H1 (cell line): Measurements from ENCODE around the gene SLC6A19. TPM values are rescaled to one million over a fixed set of nuclear protein-coding genes. Genes with fewer than 3 reads are reported as not detected.
A peak's percentile ranks its signal among the peaks of the same experiment; 100 is the strongest.

Experiments
- CTCF ChIA-PET: fragments of 300-600 bp; sonication (Branson Sonifier 250); formaldehyde crosslinking; loops from one replicate; lab custom pipeline; 2021; ENCODE audit not compliant: partially characterized antibody; lab: Charles Lee
- POLR2A ChIA-PET: fragments of 300-600 bp; sonication (Branson Sonifier 250); formaldehyde crosslinking; loops from one replicate; lab custom pipeline; 2021; ENCODE audit warnings: inconsistent platforms; ENCODE audit not compliant: partially characterized antibody; lab: Charles Lee
- DNase-seq, 2 experiments: peaks; one replicate each; pipeline versions ENCODE4 v3.0.0 to v3.0.0-alpha.2; 2010 to 2022; ENCODE audit warnings: low spot score in 2 of 2, low read depth in 1 of 2, mixed read lengths in 1 of 2
- FAIRE-seq: peaks from 2 replicates; lab custom pipeline; 2011; peaks lifted over from hg19 to GRCh38; lab: Jason Lieb, UNC
- H2AFZ ChIP-seq: 2 replicates; pipeline ENCODE4 v1.8.1; 2012; ENCODE audit warnings: low read length, inconsistent platforms
- H2AK5ac ChIP-seq: 2 replicates; pipeline ENCODE4 v1.6.1; 2013; ENCODE audit warnings: low read depth, low read length
- H2BK120ac ChIP-seq: replicated peaks from 2 replicates; pipeline ENCODE3; 2013; ENCODE audit warnings: low read depth, low read length, inconsistent platforms
- H2BK12ac ChIP-seq: 2 replicates; pipeline ENCODE4 v1.6.1; 2013; ENCODE audit warnings: low read depth, low read length
- H2BK15ac ChIP-seq: 2 replicates; pipeline ENCODE4 v1.6.1; 2013; ENCODE audit warnings: low read length
- H2BK20ac ChIP-seq: 2 replicates; pipeline ENCODE4 v1.6.1; 2013; ENCODE audit warnings: low read length
- H2BK5ac ChIP-seq: 2 replicates; pipeline ENCODE4 v1.6.1; 2013; ENCODE audit warnings: low read depth, low read length
- H3K14ac ChIP-seq: 2 replicates; pipeline ENCODE4 v1.6.1; 2013; ENCODE audit warnings: inconsistent platforms; ENCODE audit not compliant: insufficient read length
- H3K18ac ChIP-seq: 2 replicates; pipeline ENCODE4 v1.6.1; 2013; ENCODE audit warnings: low read length; ENCODE audit errors: extremely low read depth
- H3K23ac ChIP-seq: 2 replicates; pipeline ENCODE4 v1.6.1; 2013; ENCODE audit warnings: inconsistent platforms; ENCODE audit not compliant: insufficient read length
- H3K23me2 ChIP-seq: 2 replicates; pipeline ENCODE4 v1.6.1; 2013; ENCODE audit warnings: low read depth, low read length
- H3K27ac ChIP-seq: 2 replicates; pipeline ENCODE4 v1.6.1; 2011; ENCODE audit warnings: low read depth, low read length, inconsistent platforms
- H3K27me3 ChIP-seq, 4 experiments: replicated peaks in 1 of 4; 1 replicate in 1 of 4; 2 replicates in 3 of 4; pipeline versions ENCODE4 v1.6.1 to v1.8.1; 2011 to 2013; ENCODE audit warnings: low read length in 3 of 4, mild to moderate bottlenecking in 3 of 4, inconsistent platforms in 2 of 4, mixed read lengths in 2 of 4, moderate library complexity in 1 of 4; ENCODE audit not compliant: control insufficient read depth in 3 of 4, insufficient read depth in 3 of 4; ENCODE audit errors: extremely low read depth in 1 of 4
- H3K36me3 ChIP-seq, 4 experiments: 2 replicates each; pipeline versions ENCODE4 v1.6.1 to v1.8.1; 2011 to 2013; ENCODE audit warnings: mild to moderate bottlenecking in 4 of 4, low read length in 3 of 4, moderate library complexity in 2 of 4, control low read depth in 1 of 4, inconsistent platforms in 1 of 4; ENCODE audit not compliant: insufficient read depth in 4 of 4, control insufficient read depth in 2 of 4
- H3K4ac ChIP-seq: replicated peaks from 2 replicates; pipeline ENCODE3; 2013; ENCODE audit warnings: low read length, low read depth, mixed read lengths, inconsistent platforms; ENCODE audit not compliant: insufficient read length
- H3K4me1 ChIP-seq, 4 experiments: replicated peaks in 1 of 4; 1 replicate in 1 of 4; 2 replicates in 3 of 4; pipeline versions ENCODE4 v1.6.1 to v1.8.1; 2011 to 2013; ENCODE audit warnings: low read length in 3 of 4, inconsistent platforms in 2 of 4, mixed read lengths in 1 of 4; ENCODE audit not compliant: insufficient read depth in 4 of 4, control insufficient read depth in 3 of 4
- H3K4me2 ChIP-seq, 2 experiments: 2 replicates each; pipeline versions ENCODE4 v1.6.1 to v1.8.1; 2011 to 2013; ENCODE audit warnings: low read depth in 2 of 2, low read length in 2 of 2, control low read depth in 1 of 2, inconsistent platforms in 1 of 2, mild to moderate bottlenecking in 1 of 2; ENCODE audit not compliant: insufficient read depth in 1 of 2
- H3K4me3 ChIP-seq, 4 experiments: fragments of 200-600, 300-600 bp in 1 of 4; sonication (generic), shearing (Covaris generic), sonication (Bioruptor Twin) in 1 of 4; 2 replicates each; pipeline versions ENCODE4 v1.5.1 to v1.8.1; 2011 to 2016; ENCODE audit warnings: low read length in 4 of 4, low read depth in 3 of 4, control low read depth in 2 of 4, inconsistent platforms in 2 of 4, mild to moderate bottlenecking in 2 of 4, mixed read lengths in 1 of 4, moderate library complexity in 1 of 4; ENCODE audit not compliant: insufficient read depth in 2 of 4; ENCODE audit errors: extremely low read depth in 1 of 4
- H3K56ac ChIP-seq: replicated peaks from 2 replicates; pipeline ENCODE3; 2013; ENCODE audit warnings: low read depth, mild to moderate bottlenecking, mixed read lengths, low read length, inconsistent platforms; ENCODE audit not compliant: insufficient read length
- H3K79me1 ChIP-seq: 2 replicates; pipeline ENCODE4 v1.6.1; 2013; ENCODE audit warnings: low read depth, low read length, control low read depth
- H3K79me2 ChIP-seq, 2 experiments: 2 replicates each; pipeline versions ENCODE4 v1.6.1 to v1.8.1; 2012 to 2013; ENCODE audit warnings: low read length in 2 of 2, mild to moderate bottlenecking in 2 of 2, inconsistent platforms in 1 of 2; ENCODE audit not compliant: insufficient read depth in 2 of 2, control insufficient read depth in 1 of 2
- H3K9ac ChIP-seq, 4 experiments: replicated peaks in 1 of 4; 1 replicate in 1 of 4; 2 replicates in 3 of 4; pipeline versions ENCODE4 v1.6.1 to v1.8.1; 2011 to 2013; ENCODE audit warnings: low read depth in 3 of 4, low read length in 3 of 4, control low read depth in 2 of 4, mild to moderate bottlenecking in 2 of 4, moderate library complexity in 2 of 4, inconsistent platforms in 1 of 4; ENCODE audit errors: extremely low read depth in 1 of 4
- H3K9me3 ChIP-seq, 2 experiments: 2 replicates each; pipeline versions ENCODE4 v1.6.1 to v1.8.1; 2012 to 2013; ENCODE audit warnings: mild to moderate bottlenecking in 2 of 2, moderate library complexity in 2 of 2, control low read depth in 1 of 2, inconsistent platforms in 1 of 2, low read depth in 1 of 2, low read length in 1 of 2, mixed read lengths in 1 of 2; ENCODE audit not compliant: insufficient read depth in 2 of 2
- H4K20me1 ChIP-seq, 2 experiments: replicated peaks in 1 of 2; 2 replicates each; pipeline versions ENCODE3 to v1.8.1; 2011 to 2013; ENCODE audit warnings: inconsistent platforms in 2 of 2, low read length in 2 of 2, mild to moderate bottlenecking in 1 of 2; ENCODE audit not compliant: insufficient read depth in 2 of 2, control insufficient read depth in 1 of 2
- H4K5ac ChIP-seq: 2 replicates; pipeline ENCODE4 v1.6.1; 2013; ENCODE audit warnings: low read length, low read depth, mixed read lengths, inconsistent platforms; ENCODE audit not compliant: insufficient read length
- H4K8ac ChIP-seq: 2 replicates; pipeline ENCODE4 v1.8.0; 2013; ENCODE audit warnings: mild to moderate bottlenecking, moderate library complexity, low read length, inconsistent platforms; ENCODE audit not compliant: insufficient read depth; ENCODE audit errors: extremely low read depth
- H4K91ac ChIP-seq: replicated peaks from 2 replicates; pipeline ENCODE3; 2013; ENCODE audit warnings: low read length, mixed read lengths, inconsistent platforms; ENCODE audit not compliant: insufficient read length
- ATF2 ChIP-seq: IDR thresholded peaks from 2 replicates; pipeline ENCODE4 v1.6.1; 2012; ENCODE audit warnings: low read length, inconsistent platforms
- HDAC2 ChIP-seq, 2 experiments: fragments of 300-600 bp in 1 of 2; sonication (generic) in 1 of 2; IDR thresholded peaks; 2 replicates each; pipeline ENCODE4 v1.6.1; 2011 to 2012; ENCODE audit warnings: low read depth in 2 of 2, low read length in 2 of 2, mild to moderate bottlenecking in 2 of 2, moderate library complexity in 2 of 2, borderline replicate concordance in 1 of 2, inconsistent platforms in 1 of 2
- KDM1A ChIP-seq: fragments of 200-600, 300-600 bp; sonication (generic); IDR thresholded peaks from 2 replicates; pipeline ENCODE4 v1.7.1; 2016; ENCODE audit warnings: mild to moderate bottlenecking, low read length, borderline replicate concordance
- SIN3A ChIP-seq, 2 experiments: IDR thresholded peaks in 1 of 2; conservative IDR thresholded peaks in 1 of 2; 2 replicates each; pipeline ENCODE4 v1.6.1; 2011 to 2012; ENCODE audit warnings: low read length in 2 of 2, improper control_type of control experiment in 1 of 2, low read depth in 1 of 2, mild to moderate bottlenecking in 1 of 2
- SRF ChIP-seq: IDR thresholded peaks from 2 replicates; pipeline ENCODE4 v1.6.1; 2011; ENCODE audit warnings: mild to moderate bottlenecking, low read depth, low read length, moderate library complexity
- WGBS, 2 experiments: shearing (Covaris generic) in 1 of 2; methylation state at CpG; one replicate each; pipeline versions ENCODE4 v1.1.6 to v1.1.7; 2013 to 2015; ENCODE audit warnings: low lambda C conversion rate in 2 of 2, mixed read lengths in 2 of 2, inconsistent platforms in 1 of 2, low coverage in 1 of 2, missing lambda C conversion rate in 1 of 2; ENCODE audit not compliant: insufficient replicate concordance in 2 of 2, insufficient coverage in 1 of 2, insufficient read length in 1 of 2; ENCODE audit errors: extremely low coverage in 1 of 2, missing lambda C conversion rate in 1 of 2; 5-methylcytosine and 5-hydroxymethylcytosine counted together
- polyA plus RNA-seq, 7 experiments: library from polyadenylated mRNA; depleted of rRNA in 3 of 7; stranded (reverse) in 5 of 7; unstranded in 2 of 7; fragments of >200 nt in 5 of 7; fragments of 200-250 nt in 2 of 7; gene quantifications; 1 replicate in 5 of 7; 2 replicates in 1 of 7; 4 replicates in 1 of 7; pipeline versions ENCODE4 v1.2.1 to v1.2.3, GENCODE V29; 2011 to 2013; ENCODE audit warnings: missing spikeins in 2 of 7, mixed read lengths in 2 of 7
- total RNA-seq: library from RNA; stranded (reverse); fragmentation: NEBNext Ultra II Directional; extraction: Animal tissue kit (Norgen Biotek cat#: 25700); gene quantifications from 2 replicates; pipeline ENCODE4 v1.2.1, GENCODE V29; 2021

Gene SLC6A19
- total and polyA plus RNA-seq, 2 of the 8 experiments (the other 6 are each of a cell fraction or from before 2014, with no cell fraction given): 0.02 TPM; not detected in 1

GRCh38 chr5:1156754-1157460 is 44.5 kb upstream of the SLC6A19 start:
- no peak overlapping the region for H2BK12ac ChIP-seq
- no peak for DNase-seq
- peaks cover 2 to 9% of the 10 kb centered on the region in 2 experiments for H4K20me1 ChIP-seq
- no peaks in the 10 kb centered on the region for H3K79me1 ChIP-seq
- H2BK5ac ChIP-seq: no peak overlapping the region
- H3K4me3 ChIP-seq: peak overlapping the region in 1 of 4 experiments; percentile 56; a peak in 1 of 8 replicates
- FAIRE-seq: no peak
- H2BK20ac ChIP-seq: no peak overlapping the region
- 0 out of 2 replicates have a peak overlapping the region, but pooled peaks have one; percentile 8 for H2BK15ac ChIP-seq
- no peak overlapping the region for H4K5ac ChIP-seq
- peaks cover 3 to 10% of the 10 kb centered on the region in 2 experiments; a peak in 2 of 4 replicates for H3K9me3 ChIP-seq
- H3K18ac ChIP-seq: no peak overlapping the region
- H3K23me2 ChIP-seq: peaks cover 3% of the 10 kb centered on the region; the same call in 1 of the 2 replicates
- no peak overlapping the region for H3K27ac ChIP-seq
- POLR2A ChIA-PET: no interaction called here
- H3K27me3 ChIP-seq: peaks cover 15 to 38% (median 32%) of the 10 kb centered on the region in 4 experiments
- peaks cover 0 to 3% (median 0%) of the 10 kb centered on the region in 4 experiments; a peak in 2 of 7 replicates for H3K4me1 ChIP-seq
- H3K79me2 ChIP-seq: no peaks in the 10 kb centered on the region
- H3K36me3 ChIP-seq: no peaks in the 10 kb centered on the region
- H2BK120ac ChIP-seq: no peak overlapping the region
- 91% methylated on average over 11 of the region's 11 CpGs; no CpG with 5 or more reads in 1 of the 2 experiments for WGBS, 2 experiments
- H4K91ac ChIP-seq: no peak overlapping the region
- no peak overlapping the region for H3K4ac ChIP-seq
- CTCF ChIA-PET: interaction anchor here (0.7 to 1.0 kb wide), 3 partner anchors 11 to 18 kb away, joined by 3 read pairs; no protein-coding TSS in a partner anchor
- H2AK5ac ChIP-seq: 0 out of 2 replicates have a peak overlapping the region, but pooled peaks have one; percentile 65
- H3K56ac ChIP-seq: no peak overlapping the region
- H3K9ac ChIP-seq: no peak overlapping the region
- no peak overlapping the region for H3K14ac ChIP-seq
- peak overlapping the region in 1 of 2 experiments; percentile 54; a peak in 1 of 4 replicates for H3K4me2 ChIP-seq
- no peak overlapping the region for H3K23ac ChIP-seq
- H4K8ac ChIP-seq: 0 out of 2 replicates have a peak overlapping the region, but pooled peaks have one; percentile 51
- no peak overlapping the region for H2AFZ ChIP-seq
- no peak for TF ChIP-seq ATF2
- no peak for TF ChIP-seq SIN3A (conservative IDR thresholded peaks at IDR 0.05 in 1 of 2, IDR thresholded peaks at IDR 0.05 in 1 of 2; ENCODE audit: low read depth in 1 of 2, low read length in 2 of 2)
- TF ChIP-seq HDAC2 (IDR thresholded peaks at IDR 0.05; ENCODE audit: borderline replicate concordance in 1 of 2, low read depth in 2 of 2, low read length in 2 of 2): no peak
- peak; percentile 58; the same call in 1 of the 2 replicates for TF ChIP-seq KDM1A
- no peak for TF ChIP-seq SRF
